ENCODE measurements around the gene MEP1A.
A peak's percentile ranks its signal among the peaks of the same experiment; 100 is the strongest.
"Not testable (repeated sequence)": the region's sequence is repeated elsewhere in the genome, so short reads cannot be mapped to it uniquely, and the experiment has no call there.

MEP1A gene

DNA sequence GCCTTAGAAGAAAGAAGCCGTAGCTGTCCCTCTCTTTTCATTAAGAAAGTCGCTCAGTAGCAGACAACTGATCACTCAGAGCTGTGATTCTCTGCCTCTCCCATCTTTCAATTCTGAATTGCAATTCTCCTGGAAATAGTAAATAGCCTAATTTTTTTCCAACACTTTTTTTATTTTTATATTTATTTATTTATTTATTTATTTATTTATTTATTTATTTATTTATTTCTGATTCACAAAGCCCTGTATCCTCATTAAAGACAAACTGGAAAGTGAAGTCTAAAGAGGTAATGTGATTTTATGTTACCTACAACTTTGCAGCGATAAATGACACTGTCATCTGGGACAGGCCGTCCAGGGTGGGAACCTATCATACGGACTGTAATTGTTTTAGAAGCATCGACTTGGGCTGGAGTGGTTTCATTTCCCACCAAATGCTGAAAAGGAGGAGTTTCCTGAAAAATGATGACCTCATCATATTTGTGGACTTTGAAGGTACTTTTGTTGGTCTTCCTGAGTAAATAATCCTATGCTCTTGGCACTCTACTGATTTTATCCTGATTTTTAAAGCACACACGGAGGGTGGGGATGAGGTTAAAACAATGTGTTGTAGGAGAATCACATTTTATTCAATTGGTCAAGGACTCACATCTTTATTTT, 41.2 kb downstream of the MEP1A start:
- not testable (repeated sequence) for DNase-seq

GRCh38 chr6:46834991-46835390, 41.8 kb downstream of the MEP1A start:
- not testable (repeated sequence) for DNase-seq

- DNase-seq, result no peak
Measured at GRCh38 chr6:46838033-46838432, 44.8 kb downstream of the MEP1A start.

DNA sequence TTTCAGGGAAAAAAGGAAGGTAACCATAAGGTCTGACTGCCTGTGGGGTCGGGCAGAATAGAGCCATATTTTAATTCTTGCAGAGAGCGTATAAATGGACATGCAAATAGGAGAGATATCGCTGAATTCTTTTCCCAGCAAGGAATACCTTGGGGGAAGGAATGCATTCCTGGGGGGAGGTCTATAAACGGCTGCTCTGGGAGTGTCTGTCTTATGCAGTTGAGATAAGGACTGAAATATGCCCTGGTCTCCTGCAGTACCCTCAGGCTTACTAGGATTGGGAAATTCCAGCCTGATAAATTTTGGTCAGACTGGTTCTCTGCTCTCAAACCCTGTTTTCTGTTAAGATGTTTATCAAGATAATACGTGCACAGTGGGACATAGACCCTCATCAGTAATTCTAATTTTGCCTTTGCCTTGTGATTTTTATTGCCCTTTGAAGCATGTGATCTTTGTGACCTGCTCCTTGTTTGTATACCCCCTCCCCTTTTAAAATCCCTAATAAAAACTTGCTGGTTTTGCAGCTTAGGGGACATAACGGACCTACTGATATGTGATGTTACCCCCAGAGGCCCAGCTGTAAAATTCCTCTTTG, 49.2 kb downstream of the MEP1A start:
- not testable (repeated sequence) for DNase-seq

GRCh38 chr6:46845126-46845525, 51.9 kb downstream of the MEP1A start:
- DNase-seq, result no peak

DNA sequence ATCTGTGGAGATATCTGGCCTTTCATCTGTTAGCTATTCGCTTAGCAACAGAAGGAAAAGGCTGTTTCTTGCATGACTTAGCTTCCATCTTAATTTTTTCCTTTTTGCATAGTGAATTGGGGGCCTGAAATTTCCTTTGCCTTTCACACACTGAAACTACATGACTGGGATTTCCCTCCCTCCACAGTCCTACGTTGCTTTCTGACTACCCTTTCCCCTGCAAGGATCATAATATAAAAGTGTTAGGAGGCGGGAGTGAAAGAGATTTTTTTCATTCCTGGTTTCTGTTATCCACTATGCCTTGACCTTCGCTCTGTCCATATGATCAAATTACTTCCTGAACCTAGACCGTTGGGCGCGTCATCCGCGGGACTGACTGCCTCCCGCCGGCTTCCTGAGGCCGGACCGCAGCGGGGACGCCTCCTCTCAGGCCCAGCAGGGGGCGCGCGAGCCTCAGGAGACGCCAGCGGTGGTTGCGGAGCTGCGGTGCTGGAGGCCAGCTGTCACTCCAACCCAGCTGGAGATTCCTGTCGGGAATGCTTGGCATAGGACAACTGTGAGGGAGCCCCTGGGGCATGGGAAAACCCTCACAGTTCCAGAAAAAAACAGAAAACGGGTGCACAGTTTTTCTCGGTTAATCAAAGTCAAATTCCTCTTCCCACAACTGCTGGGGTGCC, 55.6 kb downstream of the MEP1A start:
- peak; percentile 2 to 47 (median 22) for DNase-seq

DNA sequence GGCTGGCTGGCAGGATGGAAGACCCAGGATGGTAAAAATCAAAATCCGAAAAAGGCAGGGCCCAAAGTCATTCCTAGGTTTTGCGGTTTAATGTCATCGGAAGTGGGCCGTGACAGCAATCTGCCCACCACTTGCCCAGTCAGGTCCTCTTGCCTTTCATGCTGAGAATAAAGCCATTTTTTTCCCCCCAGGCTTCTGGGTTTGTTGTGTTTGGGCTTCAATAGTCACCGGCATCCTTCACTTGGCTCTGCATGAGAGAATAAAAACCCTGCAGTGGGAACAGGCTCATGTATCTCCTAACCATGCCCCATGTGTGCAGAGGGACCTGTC, 56.1 kb downstream of the MEP1A start:
- no peak for DNase-seq

- no peak for DNase-seq
Measured at GRCh38 chr6:46850792-46851191, 57.6 kb downstream of the MEP1A start.

GRCh38 chr6:46851576-46851975, 58.4 kb downstream of the MEP1A start:
- DNase-seq, result not testable (repeated sequence)

GRCh38 chr6:46855966-46856365, 62.8 kb downstream of the MEP1A start:
- not testable (repeated sequence) for DNase-seq

DNA sequence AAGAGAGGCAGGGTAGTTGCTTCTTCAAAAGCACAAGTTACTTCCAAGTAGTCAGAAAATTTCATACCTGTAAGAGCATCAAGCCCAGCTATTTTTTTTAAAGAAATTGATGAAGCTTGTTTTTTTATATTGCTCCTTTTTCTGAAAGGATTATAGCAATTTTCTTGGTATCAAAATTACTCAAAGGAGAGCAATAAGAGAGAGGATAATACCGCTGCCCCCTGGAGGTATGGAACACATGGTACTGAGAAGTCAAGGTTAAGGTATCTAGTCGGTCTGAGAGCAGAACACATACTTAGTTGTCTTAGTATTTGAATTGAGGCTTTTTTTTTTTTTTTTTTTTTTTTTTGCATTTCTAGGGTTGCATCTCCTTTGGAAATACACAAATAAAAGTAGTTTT, 69.2 kb downstream of the MEP1A start:
- DNase-seq, result no peak

DNA sequence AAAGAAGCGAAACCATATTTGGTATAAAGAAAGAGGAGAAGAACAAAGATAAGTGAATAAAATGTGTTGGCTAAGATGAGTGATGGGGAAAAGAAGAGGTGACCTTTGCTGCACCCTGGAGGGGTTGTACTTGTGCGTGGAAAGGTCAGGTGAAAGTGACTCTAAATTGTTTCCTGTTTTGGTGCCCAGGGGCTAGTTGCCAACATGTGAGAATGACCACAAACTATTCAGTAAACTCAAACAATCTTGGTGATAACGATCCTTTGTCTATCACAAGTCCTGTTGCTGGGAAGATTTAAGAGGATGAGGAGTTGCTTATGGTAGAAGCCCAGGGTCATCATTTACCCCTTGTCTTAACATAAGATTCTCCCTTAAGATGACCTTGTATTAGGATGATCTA, 70.6 kb downstream of the MEP1A start:
- DNase-seq, result no peak

- no peak for DNase-seq
Measured at GRCh38 chr6:46865221-46865620, 72.0 kb downstream of the MEP1A start.

DNA sequence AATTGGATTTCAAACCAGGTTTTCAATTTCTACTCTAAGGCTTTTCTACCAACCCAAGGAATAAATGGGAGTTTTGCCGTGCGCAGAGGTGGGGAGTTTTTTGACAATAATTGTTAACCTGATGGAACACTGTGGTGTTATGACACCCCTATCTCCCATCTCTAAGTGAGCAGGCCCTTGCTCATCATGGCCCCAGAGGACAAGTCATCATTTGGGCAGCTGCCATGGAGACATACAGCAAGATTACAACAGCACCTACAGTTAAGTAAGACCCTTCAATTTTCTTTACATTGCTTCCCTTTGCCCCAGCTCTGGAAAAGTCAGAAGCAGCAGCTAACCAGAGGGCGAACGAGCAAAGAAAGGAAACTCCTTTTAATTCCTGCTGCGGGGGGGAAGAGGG, 74.2 kb downstream of the MEP1A start:
- DNase-seq, result no peak

DNA sequence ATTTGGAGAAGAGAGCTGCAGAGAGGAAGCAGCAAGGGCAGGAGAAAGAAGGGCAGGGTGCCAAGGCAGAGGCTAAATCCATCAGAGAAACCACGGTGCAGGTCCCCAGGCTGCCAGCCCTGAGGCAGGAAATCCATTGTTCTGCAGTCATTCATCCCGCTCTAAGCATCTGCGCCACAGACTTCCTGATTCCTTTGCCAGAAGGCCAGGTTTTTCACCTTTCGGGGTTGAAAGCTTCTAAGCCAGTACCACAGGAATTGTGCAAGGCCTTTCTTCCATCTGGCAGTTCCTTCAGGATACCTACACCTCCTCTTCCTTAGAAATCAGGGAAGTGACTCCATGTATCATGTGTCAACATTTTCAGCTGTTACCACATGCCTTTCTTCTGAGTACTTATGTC, 82.9 kb downstream of the MEP1A start:
- no peak for DNase-seq

GRCh38 chr6:46879003-46879402, 85.8 kb downstream of the MEP1A start:
- no peak for DNase-seq

- DNase-seq, result no peak
Measured at GRCh38 chr6:46882645-46883044, 89.5 kb downstream of the MEP1A start.

DNA sequence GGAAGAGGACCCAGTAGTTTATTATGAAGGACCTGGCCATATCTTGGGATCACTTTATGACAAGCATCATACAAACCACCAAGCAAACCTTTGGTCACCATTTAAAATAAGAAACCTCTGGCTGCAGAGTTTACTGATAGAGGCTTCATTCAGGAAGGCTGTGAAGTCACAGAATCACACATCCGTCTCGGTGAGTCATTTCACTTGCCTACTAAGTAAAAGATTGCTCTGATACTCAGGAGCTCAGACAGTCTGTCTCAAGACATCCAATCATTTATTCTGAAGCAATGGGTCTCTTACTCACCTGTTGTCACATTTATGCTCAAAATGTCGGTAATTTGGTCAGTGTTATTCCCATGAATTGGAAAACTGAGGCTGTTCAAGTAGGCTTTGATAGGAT, 94.8 kb downstream of the MEP1A start:
- no peak for DNase-seq

DNA sequence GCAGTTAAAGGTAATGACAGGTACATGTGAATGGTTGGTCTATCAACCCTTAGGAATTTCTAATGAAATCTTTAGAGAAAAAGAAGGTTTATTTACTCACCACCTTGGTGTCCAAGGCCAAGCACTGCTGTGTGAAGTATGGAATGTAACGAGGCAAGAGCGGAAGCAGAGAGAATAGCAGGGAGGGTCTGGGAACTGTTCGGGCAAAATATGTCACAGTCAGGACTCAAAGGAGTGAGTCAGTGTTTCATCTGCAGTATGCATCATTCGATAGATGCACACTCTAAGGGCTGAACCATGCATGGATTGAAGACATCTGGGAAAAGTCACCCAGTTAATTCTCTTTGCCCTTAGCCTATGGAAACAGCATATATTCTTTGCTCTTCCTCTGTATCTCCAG, 95.4 kb downstream of the MEP1A start:
- DNase-seq, result no peak
